Ecto neural progenitor cell (in vitro differentiated cells): ENCODE data around the gene GRWD1.

Experiments
- DNase-seq: peaks from one replicate; pipeline ENCODE4 v3.0.0-alpha.2; 2018; ENCODE audit warnings: low spot score

GRWD1 gene

GRCh38 chr19:48497728-48498594 lies 52.2 kb downstream of the GRWD1 start:
- DNase-seq, result peak; percentile 35

DNA sequence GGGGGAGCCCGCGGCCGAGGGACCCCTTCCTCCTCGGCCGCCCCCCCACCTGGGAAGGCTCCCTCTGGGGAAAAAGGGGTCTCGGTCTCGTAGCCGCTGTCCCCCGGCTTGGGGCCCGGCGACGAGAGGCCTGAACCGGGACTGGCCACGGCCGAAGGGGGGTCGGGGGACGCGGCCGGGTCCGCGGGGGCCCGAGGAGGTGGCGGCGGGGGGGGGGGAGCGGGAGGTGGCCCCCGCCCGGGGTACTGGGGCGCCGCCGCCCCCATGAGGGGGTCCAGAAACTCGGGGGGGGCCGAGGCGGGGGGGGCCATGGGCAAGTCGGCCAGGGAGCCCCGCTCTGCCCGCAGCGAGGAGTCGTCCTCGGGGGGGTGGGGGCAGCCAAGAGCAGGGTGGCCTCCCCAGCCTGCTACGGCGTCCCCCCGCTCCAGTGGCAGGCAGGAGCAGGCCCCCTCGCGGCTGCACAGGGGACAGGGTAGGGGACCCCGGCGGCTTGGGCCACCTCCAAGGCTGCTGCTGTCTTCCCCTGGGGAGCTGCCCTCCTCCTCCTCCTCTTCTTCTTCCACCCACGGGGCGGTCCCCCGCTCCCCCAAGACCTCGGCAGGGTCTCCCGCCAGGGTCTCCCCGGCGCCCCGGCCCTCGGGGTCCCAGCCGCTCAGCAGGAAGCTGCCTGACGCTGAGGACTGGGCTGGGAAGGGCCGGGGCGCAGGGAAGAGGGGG lies 53.0 kb downstream of the GRWD1 start:
- DNase-seq, result no peak

- peak; percentile 45 for DNase-seq
Measured at GRCh38 chr19:48499316-48500090, 53.7 kb downstream of the GRWD1 start.

GRCh38 chr19:48500830-48501493 lies 55.2 kb downstream of the GRWD1 start:
- DNase-seq, result no peak

DNA sequence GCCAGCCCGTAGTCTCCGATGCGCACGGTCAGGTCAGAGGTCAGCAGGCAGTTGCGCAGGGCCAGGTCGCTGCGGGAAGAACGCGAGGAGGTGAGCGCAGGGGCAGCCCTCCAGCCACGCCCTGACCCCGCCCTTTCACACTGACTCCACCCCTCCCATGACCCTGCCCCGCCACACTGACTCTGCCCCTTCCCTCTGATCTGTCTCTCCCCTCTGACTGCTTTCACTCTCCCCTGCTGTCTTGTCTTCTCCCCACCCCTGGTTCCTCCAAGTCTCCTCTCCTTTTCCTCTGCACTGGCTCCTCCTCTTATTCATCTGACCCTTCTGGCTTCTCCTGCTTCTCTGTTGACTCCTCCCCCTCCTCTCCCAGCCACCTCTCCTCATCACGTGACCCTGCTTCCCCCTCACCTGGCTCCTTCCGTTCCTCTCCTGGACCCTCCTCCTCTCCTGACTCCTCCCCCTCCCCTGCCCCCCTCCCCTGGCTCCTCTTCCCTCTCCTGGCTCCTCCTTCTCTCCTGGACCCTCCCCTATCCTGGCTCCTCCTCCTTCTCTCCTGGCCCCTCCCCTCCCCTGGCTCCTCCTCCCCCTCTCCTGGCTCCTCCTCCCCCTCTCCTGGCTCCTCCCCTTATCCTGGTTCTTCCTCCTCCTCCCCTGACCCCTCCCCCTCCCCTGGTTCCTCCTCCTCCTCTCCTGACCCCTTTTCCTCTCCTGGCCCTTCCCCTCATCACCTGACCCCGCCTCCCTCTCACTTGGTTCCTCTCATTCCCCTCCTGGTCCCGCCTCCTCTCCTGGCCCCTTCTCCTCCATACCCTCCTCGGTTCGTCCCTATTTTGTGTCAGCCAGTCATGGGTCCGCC lies 55.9 kb downstream of the GRWD1 start:
- DNase-seq, result peak; percentile 96

GRCh38 chr19:48502350-48503018 lies 56.7 kb downstream of the GRWD1 start:
- no peak for DNase-seq

DNA sequence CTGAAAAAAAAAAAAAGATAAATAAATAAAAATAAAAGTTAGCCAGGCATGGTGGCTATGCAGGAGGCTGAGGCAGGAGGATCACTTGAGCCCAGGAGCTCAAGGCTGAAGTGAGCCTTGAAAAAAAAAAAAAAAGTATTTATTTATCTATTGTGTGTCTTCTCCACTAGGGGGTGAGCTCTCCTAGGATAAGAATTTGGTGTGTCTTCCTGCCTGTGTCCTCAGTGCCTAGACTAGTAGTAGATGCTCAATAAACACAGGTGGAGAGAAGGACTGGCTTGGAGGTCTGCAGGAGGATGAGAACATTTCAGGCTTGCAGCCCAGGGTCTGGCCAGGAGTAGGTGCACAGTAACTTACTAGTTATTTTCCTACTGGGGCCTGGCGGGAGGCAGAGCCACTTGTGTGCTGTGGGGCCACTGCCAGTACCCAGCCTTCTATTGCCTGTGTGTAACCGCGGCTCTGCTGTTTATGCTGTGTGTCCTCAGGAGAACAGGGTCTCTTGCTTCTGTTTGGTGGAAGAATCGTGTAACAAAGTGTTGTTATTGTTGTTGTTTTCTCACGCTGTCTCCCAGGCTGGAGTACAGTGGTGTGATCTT lies 60.5 kb downstream of the GRWD1 start:
- no peak for DNase-seq
